ENCODE measurements around the gene GNG4.

GNG4 gene

DNA sequence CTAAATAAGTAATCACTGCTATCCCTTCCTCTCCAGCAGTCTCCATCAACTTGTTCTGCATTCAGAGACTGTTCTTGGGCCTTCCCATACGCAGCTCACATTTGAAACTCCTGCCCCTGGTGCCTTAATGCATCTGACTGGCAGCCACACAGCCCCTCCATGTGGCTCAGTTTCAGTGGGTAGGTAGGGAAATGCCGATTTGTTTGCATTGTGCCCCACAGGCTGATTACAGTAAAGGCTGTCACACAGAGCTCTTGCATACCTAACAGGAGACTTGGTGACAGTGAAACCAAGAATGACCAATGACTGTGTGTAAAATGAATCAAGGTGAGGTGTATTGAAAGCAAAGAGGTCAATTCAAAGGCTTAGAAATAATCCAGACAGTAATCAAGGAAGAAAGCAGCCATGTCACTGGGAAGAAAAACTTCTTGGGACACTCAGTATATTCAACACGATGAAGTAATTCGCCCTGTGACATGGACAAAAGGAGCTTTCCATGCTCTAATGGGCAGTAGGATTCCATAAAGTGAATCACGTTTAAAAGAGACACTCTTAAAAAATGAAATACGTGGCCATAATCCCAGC, 132.6 kb downstream of the GNG4 start:
- no peak for FAIRE-seq

DNA sequence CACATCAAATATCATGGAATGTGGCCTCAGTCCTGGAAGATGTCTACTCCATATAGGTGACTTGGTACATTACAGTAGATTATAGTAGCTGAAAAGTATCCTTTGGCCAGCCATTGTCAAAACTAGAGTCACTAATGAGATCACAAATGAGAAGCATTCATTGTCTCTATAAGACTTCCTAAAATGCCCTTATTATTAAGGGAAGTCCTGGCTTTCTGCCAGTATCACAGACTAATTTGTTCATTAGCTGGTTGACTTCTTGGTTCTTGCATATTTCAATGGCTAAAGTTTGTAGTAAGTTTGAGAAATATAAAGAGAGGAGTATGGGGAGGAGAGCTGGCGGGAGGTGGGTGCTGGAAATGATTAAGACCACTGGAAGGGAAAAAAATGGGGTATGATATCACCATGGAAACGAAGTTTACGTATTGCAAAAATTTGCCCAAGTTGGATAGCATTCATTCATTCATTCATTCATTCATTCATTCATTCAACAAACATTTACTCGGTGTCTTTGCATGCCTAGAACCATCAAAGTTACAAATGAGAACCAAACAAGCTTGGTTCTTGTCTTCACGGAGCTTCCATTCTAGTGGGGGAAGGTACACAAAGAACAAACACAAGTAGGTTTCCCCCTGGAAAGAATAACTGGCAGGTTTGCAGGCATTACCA, 133.6 kb downstream of the GNG4 start:
- no peak for FAIRE-seq

DNA sequence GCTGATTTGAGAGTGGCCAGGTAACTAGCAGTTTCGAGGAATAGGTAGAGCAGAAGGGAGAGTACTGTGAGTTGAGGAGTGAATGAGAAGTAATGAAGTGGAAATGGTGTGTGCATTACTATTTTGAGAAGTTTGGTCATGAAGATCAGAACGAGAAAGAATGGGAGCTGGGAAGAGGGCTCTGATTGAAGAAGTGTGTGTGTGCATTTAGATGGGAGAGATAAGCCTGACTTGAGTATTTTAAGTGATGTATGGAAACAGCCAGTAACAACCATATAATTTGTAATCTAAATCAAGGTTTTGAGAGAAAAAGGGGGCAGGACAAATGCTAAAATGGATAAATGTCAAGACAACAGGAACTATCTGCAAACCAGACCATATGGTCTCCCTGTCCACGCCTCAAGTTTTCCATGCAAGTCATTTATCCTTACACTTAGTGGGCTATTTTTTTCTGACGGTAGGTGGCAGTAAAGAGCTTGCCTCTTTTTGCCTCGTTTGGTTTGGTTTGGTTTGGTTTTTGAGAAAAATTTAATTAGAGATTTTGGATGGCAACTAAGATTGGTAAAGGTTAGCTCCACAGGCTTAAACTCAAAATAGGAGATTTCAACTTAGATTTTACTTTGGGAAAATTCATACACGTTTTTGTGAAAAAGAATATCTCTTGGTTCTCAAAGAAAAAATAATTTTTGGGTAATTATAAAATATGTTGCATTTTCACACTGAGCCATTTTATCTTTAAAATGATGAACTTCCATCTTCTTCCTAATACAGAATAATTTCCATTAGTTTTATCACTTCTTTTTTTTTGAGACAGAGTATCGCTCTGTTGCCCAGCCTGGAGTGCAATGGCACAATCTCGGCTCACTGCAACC, 135.9 kb downstream of the GNG4 start:
- FAIRE-seq: peak; percentile 96

DNA sequence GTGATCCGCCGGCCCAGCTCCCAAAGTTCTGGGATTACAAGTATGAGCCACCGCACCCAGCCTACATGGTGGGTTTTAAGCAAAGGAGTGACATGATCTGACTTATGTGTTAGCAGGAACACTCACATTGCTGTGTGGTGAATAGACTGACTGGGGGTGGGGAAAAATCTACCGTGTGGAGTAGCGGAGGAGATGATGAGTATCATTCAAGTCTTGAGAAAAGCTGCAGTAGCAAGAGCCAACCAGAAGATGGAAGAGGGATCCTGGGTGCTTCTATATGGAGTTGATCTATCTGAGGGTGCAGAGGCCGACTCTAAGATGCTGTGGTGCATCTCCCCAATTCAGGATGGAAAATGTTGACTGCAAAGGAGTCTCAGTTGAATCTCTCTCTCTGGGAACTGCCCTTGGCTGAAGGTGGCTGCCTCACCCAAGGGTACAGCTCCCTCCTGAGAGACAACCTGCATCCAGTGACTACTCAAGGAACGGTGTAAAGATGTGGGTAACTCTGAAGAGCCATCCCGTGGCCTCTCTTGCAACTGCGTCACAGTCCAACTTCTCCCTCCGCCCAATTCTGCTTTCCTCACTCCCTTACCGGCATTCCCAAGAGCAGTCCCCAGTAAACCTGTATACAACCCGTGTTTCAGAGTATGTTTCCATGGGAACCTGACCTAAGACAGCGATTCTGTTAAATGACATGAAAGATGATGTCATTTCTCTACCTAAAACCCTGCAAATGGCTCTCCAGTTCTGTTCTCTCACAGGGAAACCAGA, 137.9 kb downstream of the GNG4 start:
- no peak for FAIRE-seq

DNA sequence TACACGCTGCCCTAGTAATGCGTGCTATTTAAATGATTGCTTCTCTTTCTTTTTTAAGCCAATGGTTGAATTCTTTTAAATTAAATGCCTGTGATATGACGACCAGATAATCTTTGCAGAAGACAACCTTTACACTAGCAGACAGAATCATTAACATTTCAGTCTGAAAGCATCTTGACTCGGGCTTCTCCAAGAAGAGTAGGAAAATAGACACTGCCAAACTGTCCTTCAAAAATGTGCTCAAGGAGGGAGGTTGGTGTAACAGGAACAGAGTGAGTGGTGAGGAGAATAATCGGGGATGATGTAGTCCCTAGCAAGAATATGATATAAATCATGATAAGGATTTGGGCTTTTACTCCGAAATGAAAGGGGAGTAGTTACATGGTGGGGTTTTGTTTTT, 138.8 kb downstream of the GNG4 start:
- no peak for FAIRE-seq

DNA sequence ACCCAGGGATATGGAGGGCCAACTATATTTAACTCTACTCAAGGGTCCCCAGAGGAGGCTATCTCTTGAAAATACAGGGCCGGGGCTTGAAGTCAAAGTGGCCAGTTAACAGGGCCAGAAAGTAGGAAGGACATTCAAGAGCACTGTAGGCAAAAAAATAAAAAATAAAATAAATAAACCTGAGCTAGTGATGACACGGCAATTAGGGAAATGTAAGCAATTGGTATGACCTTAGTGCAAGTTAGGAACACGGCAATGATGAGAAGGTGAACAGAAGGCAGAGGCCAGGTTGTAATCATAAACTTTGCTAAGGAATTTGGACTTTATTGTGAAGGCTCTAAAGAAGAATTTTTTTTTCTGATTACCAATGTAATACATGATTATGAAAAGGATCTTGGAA, 142.0 kb downstream of the GNG4 start:
- no peak for FAIRE-seq

DNA sequence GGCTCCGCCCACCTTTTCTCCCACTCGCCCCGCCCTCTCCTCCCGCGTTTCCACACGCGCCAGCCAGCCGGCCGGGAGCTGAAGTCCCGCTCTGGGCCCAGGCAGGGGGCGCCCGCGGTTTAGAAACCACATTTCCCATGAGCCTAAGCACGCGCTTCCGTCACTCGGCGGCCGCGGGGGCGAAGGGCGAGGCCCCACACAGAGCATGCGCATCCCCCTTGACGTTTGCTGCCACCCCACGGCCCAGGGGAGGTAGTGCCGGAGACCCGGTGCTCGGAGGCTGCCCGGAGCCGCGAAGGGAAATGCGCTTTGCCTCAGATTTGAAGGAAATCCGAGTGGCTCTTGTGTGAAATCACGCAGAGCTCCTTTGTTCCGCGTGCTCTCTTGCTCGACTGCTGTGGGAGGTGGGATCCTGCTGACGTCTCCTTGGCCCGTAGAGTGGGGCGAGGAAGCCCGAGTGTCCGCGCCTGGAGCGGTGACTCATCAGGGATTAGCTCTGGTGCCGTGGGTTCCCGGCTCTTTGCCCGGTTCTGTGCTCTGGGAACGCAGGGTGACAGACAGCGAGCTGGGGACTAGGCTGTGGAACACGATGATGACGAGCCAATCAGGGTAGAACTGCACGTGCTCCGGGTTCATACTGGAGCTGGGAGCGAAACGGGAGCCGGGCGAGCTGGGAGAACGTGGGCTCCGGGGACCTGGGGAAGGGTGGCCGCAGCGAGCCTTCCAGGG, 144.9 kb downstream of the GNG4 start:
- FAIRE-seq: no peak

DNA sequence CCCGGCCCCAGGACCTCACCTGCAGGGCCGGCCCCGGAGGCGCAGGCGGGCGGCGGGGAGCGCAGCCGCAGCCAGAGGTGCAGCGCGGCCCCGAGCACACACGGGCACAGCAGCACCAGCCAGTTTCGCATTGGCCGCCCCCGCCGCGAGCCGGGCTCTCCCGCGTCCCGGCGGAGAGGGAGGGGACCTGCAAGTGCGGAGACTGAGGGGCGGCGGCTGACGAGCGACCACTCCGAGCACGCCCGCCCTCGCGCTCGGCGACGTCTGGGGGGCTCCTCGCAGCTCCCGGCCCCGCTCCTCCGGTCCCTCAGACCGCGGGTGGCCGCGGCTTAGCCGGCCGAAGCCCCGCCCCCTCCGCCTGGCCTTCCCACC, 145.5 kb downstream of the GNG4 start, which contains the start of gene B3GALNT2:
TSS of gene B3GALNT2 (minus strand) at position 331 of the 372 bp plus-strand sequence. CDS start at position 131, 200 bp downstream.
- FAIRE-seq: no peak

DNA sequence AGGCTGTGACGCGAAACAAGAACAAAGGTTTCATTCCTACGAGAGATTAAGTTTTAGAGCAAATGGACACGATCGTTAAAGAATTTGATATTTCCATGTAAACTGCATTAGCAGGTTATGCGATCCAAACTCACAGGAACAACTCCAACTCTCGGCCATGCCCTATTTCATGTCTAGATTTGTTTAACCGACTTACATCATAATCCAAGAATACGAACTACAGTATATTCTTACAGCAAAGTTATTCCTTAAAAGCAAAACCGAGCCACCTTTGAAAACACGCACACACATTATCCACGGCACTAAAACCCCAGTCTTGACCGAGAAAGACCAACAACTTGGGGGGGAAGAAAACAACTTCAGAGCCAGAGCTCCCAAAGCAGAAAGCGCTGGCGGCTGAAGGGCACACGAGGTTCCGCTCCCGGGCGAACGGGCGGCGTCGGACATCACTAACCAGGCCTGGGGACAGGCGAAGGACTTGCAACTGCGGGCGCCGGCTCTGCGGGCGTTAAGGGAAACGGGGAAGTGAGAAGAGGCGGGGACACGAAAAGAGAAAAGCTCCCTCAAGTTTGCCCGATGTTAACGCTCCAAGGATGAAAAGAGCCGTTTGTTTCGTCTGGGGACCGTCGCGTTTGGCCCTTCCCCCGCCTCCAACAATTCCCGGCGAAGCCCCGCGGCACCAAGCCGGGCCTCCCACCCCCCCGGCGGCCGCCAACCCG, 146.0 kb downstream of the GNG4 start:
- FAIRE-seq: no peak

DNA sequence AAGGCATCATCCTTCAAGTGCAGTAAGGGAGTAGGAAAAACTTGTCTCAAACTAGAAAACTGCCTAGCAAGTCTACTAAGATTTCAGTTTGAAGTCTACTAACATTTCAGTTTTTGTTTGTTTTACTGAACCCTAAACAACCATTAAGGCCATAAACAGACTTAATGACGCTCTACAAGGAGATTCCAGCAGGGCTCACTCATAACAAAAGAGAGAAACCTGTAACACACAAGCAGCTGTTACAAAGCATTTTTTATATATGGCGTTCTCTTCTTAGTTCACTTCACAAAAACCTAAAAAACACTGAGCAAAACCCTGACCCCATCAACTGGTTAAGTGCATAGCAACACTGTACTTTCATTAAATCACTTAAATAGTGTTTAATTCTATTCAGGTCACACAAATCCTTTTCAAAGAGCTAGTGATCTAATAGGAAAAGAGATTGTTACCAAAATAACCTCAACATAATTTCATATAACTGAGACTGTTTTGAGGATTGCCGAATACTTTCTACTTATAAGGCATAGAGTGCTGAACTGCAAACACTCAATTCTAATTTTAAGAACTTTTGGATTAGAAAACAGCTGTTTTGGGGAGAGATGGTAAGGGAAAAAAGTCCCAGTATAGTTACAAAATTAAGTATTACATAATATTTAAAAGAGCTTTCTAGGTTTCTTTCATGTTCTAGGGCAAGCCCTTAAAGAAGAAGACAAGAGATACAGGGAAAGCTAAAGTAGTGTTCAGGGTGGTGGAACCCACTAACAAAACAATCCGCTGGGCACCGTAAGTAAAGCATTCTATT, 146.8 kb downstream of the GNG4 start:
- no peak for FAIRE-seq

DNA sequence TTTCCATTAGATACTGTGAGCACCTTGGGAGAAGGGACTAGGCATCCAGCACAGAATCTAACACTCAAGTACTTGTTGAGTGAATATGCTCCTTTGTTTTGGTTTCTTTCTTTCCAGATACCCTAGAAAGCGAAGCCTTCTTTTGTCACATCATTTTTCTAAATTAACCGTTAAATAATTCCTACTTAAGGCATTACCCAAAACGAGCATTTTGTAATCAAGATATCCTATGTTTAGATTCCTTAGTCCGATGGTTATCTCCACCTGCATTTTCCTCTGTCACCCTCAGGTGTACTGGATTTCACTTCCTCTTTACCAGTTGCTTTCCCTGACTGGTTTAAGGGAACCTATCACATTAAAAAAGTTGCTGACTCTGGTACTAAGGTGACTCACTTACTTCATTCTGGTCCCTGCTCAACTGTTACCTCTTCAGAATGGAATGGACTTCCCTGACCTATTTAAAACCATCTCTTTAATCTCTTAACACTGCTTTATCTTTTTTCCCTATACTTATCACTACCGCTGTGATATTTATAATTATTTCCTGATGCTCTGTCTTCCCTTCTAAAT, 148.5 kb downstream of the GNG4 start:
- FAIRE-seq: no peak
